ENCODE data around the gene ANLN.

ANLN gene

DNA sequence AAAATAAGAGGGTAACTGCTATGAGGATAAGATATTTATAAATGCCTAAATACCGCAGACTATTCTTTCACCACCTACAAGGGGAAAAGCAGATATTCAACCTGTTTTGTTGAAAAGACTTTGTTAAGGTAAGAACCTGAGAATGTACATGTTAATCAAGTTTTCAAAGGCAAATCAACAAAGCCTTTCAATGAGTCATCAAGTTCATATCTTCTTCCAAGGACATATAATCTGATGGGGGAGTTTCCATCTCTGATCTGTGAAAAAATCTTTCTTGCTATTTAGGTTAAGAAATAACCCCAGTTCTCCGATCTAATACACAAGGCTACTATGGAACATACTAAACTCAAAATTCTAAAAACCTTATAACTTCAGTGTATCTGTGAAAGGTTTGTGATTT, 40.0 kb upstream of the ANLN start:
- no peak overlapping the region for H3K4me3 ChIP-seq (ENCODE audit: insufficient read depth, low read length, poor library complexity, severe bottlenecking)
- no peaks in the 10 kb centered on the region for H3K27me3 ChIP-seq (ENCODE audit: low read length)
- no peaks in the 10 kb centered on the region for H3K9me2 ChIP-seq (replicated peaks; ENCODE audit: insufficient read depth, low read length)
- H3K27ac ChIP-seq (ENCODE audit: low read depth, low read length), result no peak overlapping the region
- H3K9me3 ChIP-seq (ENCODE audit: insufficient read depth, low read length), result no peaks in the 10 kb centered on the region
- H3K36me3 ChIP-seq (ENCODE audit: low read length), result no peaks in the 10 kb centered on the region
- H3K4me2 ChIP-seq (ENCODE audit: low read depth, low read length, poor library complexity, severe bottlenecking), result no peak overlapping the region
- no peaks in the 10 kb centered on the region for H4K20me1 ChIP-seq (ENCODE audit: low read depth, low read length)
- no peaks in the 10 kb centered on the region for H3K79me2 ChIP-seq (ENCODE audit: insufficient read depth, low read length)
- no peaks in the 10 kb centered on the region for H3F3A ChIP-seq (ENCODE audit: insufficient read depth)
- TF ChIP-seq EZH2phosphoT487 (conservative IDR thresholded peaks at IDR 0.05; ENCODE audit: low read length) (no peak), CTCF (IDR thresholded peaks at IDR 0.05; ENCODE audit: insufficient read depth, low read length, poor library complexity, severe bottlenecking) (no peak)
- H2AFZ ChIP-seq (ENCODE audit: low read depth, low read length, severe bottlenecking), result no peak overlapping the region
- H3K9ac ChIP-seq (ENCODE audit: low read length), result no peak overlapping the region

GRCh38 chr7:36355490-36355889, 34.2 kb upstream of the ANLN start:
- Histone ChIP-seq H3K27me3 (ENCODE audit: low read length) (no peaks in the 10 kb centered on the region), H3K9ac (ENCODE audit: low read length) (no peak overlapping the region), H3K79me2 (ENCODE audit: insufficient read depth, low read length) (no peaks in the 10 kb centered on the region), H3K27ac (ENCODE audit: low read depth, low read length) (no peak overlapping the region), H4K20me1 (ENCODE audit: low read depth, low read length) (no peaks in the 10 kb centered on the region), H2AFZ (ENCODE audit: low read depth, low read length, severe bottlenecking) (no peak overlapping the region), H3K9me2 (replicated peaks; ENCODE audit: insufficient read depth, low read length) (no peaks in the 10 kb centered on the region), H3F3A (ENCODE audit: insufficient read depth) (no peaks in the 10 kb centered on the region), H3K4me3 (ENCODE audit: insufficient read depth, low read length, poor library complexity, severe bottlenecking) (no peak overlapping the region), H3K9me3 (ENCODE audit: insufficient read depth, low read length) (no peaks in the 10 kb centered on the region), H3K4me2 (ENCODE audit: low read depth, low read length, poor library complexity, severe bottlenecking) (no peak overlapping the region), H3K36me3 (ENCODE audit: low read length) (no peaks in the 10 kb centered on the region)
- TF ChIP-seq EZH2phosphoT487 (conservative IDR thresholded peaks at IDR 0.05; ENCODE audit: low read length), result no peak
- TF ChIP-seq CTCF (IDR thresholded peaks at IDR 0.05; ENCODE audit: insufficient read depth, low read length, poor library complexity, severe bottlenecking), result no peak

GRCh38 chr7:36357054-36357453, 32.6 kb upstream of the ANLN start:
- H3K9ac ChIP-seq (ENCODE audit: low read length), result no peak overlapping the region
- H3K4me2 ChIP-seq (ENCODE audit: low read depth, low read length, poor library complexity, severe bottlenecking), result no peak overlapping the region
- no peak overlapping the region for H3K4me3 ChIP-seq (ENCODE audit: insufficient read depth, low read length, poor library complexity, severe bottlenecking)
- no peaks in the 10 kb centered on the region for H3F3A ChIP-seq (ENCODE audit: insufficient read depth)
- H3K9me3 ChIP-seq (ENCODE audit: insufficient read depth, low read length), result no peaks in the 10 kb centered on the region
- H2AFZ ChIP-seq (ENCODE audit: low read depth, low read length, severe bottlenecking), result no peak overlapping the region
- TF ChIP-seq CTCF (IDR thresholded peaks at IDR 0.05; ENCODE audit: insufficient read depth, low read length, poor library complexity, severe bottlenecking) (no peak), EZH2phosphoT487 (conservative IDR thresholded peaks at IDR 0.05; ENCODE audit: low read length) (no peak)
- H3K27ac ChIP-seq (ENCODE audit: low read depth, low read length), result no peak overlapping the region
- no peaks in the 10 kb centered on the region for H3K79me2 ChIP-seq (ENCODE audit: insufficient read depth, low read length)
- no peaks in the 10 kb centered on the region for H3K9me2 ChIP-seq (replicated peaks; ENCODE audit: insufficient read depth, low read length)
- H4K20me1 ChIP-seq (ENCODE audit: low read depth, low read length), result no peaks in the 10 kb centered on the region
- no peaks in the 10 kb centered on the region for H3K27me3 ChIP-seq (ENCODE audit: low read length)
- no peaks in the 10 kb centered on the region for H3K36me3 ChIP-seq (ENCODE audit: low read length)

DNA sequence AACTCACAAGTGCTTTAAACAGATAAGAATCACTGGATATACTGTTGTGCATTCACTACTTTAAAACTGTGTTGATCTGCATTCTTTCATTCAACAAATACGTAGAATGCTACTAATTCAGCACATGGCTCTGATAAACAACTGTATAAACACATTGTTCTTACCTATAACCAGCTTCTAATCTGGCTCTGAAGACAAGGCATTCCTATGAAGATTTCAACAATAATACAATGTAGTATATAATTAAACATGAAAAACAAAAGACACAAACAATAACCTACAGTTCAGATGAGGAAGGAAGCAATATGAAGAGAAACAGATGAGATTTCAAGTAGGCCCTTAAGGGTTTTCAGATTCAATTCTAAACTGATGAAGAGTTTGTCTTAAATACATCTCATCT, 31.1 kb upstream of the ANLN start:
- Histone ChIP-seq H3K9me2 (replicated peaks; ENCODE audit: insufficient read depth, low read length) (no peaks in the 10 kb centered on the region), H3K79me2 (ENCODE audit: insufficient read depth, low read length) (no peaks in the 10 kb centered on the region), H3K36me3 (ENCODE audit: low read length) (no peaks in the 10 kb centered on the region), H3K9ac (ENCODE audit: low read length) (no peak overlapping the region), H3K9me3 (ENCODE audit: insufficient read depth, low read length) (no peaks in the 10 kb centered on the region), H3K27ac (ENCODE audit: low read depth, low read length) (no peak overlapping the region), H4K20me1 (ENCODE audit: low read depth, low read length) (no peaks in the 10 kb centered on the region), H2AFZ (ENCODE audit: low read depth, low read length, severe bottlenecking) (no peak overlapping the region), H3K4me2 (ENCODE audit: low read depth, low read length, poor library complexity, severe bottlenecking) (no peak overlapping the region), H3K4me3 (ENCODE audit: insufficient read depth, low read length, poor library complexity, severe bottlenecking) (no peak overlapping the region), H3K27me3 (ENCODE audit: low read length) (no peaks in the 10 kb centered on the region), H3F3A (ENCODE audit: insufficient read depth) (no peaks in the 10 kb centered on the region)
- no peak for TF ChIP-seq EZH2phosphoT487 (conservative IDR thresholded peaks at IDR 0.05; ENCODE audit: low read length)
- no peak for TF ChIP-seq CTCF (IDR thresholded peaks at IDR 0.05; ENCODE audit: insufficient read depth, low read length, poor library complexity, severe bottlenecking)

Data from SU-DHL-6 (cell line).